Neural progenitor cell (in vitro differentiated cells): Measurements from ENCODE around the gene CTXN1. TPM values are rescaled to one million over a fixed set of nuclear protein-coding genes. Genes with fewer than 3 reads are reported as not detected.

Experiments used
- DNase-seq: peaks from one replicate; pipeline ENCODE4 v3.0.0-alpha.2; 2016; ENCODE audit warnings: low spot score
- H2AFZ ChIP-seq: fragments of 200-600 bp; sonication (generic); replicated peaks from 2 replicates; pipeline ENCODE4 v1.6.1; 2016; ENCODE audit warnings: antibody characterized with exemption
- H3F3A ChIP-seq: fragments of 200-600 bp; sonication (generic); 2 replicates; pipeline ENCODE4 v1.6.1; 2016; ENCODE audit warnings: antibody characterized with exemption, low read depth
- H3K27ac ChIP-seq: fragments of 200-600 bp; sonication (generic); 2 replicates; pipeline ENCODE4 v1.5.1; 2016; ENCODE audit warnings: mild to moderate bottlenecking
- H3K27me3 ChIP-seq: fragments of 200-600 bp; sonication (generic); 2 replicates; pipeline ENCODE4 v1.6.1; 2016; ENCODE audit warnings: mild to moderate bottlenecking, moderate library complexity
- H3K36me3 ChIP-seq: fragments of 200-600 bp; sonication (generic); 2 replicates; pipeline ENCODE4 v1.5.1; 2016
- H3K4me1 ChIP-seq: fragments of 200-600 bp; sonication (generic); 2 replicates; pipeline ENCODE4 v1.6.1; 2016; ENCODE audit warnings: mixed run types
- H3K4me2 ChIP-seq: fragments of 200-600 bp; sonication (generic); 2 replicates; pipeline ENCODE4 v1.6.1; 2016
- H3K4me3 ChIP-seq: fragments of 200-600 bp; sonication (generic); 2 replicates; pipeline ENCODE4 v1.5.1; 2016
- H3K79me2 ChIP-seq: fragments of 200-600 bp; sonication (generic); 2 replicates; pipeline ENCODE4 v1.6.1; 2016; ENCODE audit warnings: low read depth
- H3K9ac ChIP-seq: fragments of 200-600 bp; sonication (generic); 2 replicates; pipeline ENCODE4 v1.6.1; 2016
- H3K9me3 ChIP-seq: fragments of 200-600 bp; sonication (generic); 2 replicates; pipeline ENCODE4 v1.5.1; 2016; ENCODE audit warnings: low read depth
- H4K20me1 ChIP-seq: fragments of 200-600 bp; sonication (generic); 2 replicates; pipeline ENCODE4 v1.6.1; 2016; ENCODE audit warnings: low read depth
- H3K27ac Mint-ChIP-seq: 3 replicates; pipeline ENCODE4 v1.8.0; 2021; ENCODE audit warnings: mixed read lengths
- H3K27me3 Mint-ChIP-seq: 2 replicates; pipeline ENCODE4 v1.8.0; 2022; ENCODE audit warnings: low read depth, mild to moderate bottlenecking, inconsistent platforms, moderate library complexity, mixed read lengths; ENCODE audit not compliant: insufficient read depth
- H3K36me3 Mint-ChIP-seq: 3 replicates; pipeline ENCODE4 v1.8.0; 2021; ENCODE audit warnings: mixed read lengths
- H3K4me1 Mint-ChIP-seq: 3 replicates; pipeline ENCODE4 v1.8.0; 2021; ENCODE audit warnings: mixed read lengths
- H3K4me3 Mint-ChIP-seq: 3 replicates; pipeline ENCODE4 v1.8.0; 2021; ENCODE audit warnings: mild to moderate bottlenecking, moderate library complexity, mixed read lengths
- H3K9me3 Mint-ChIP-seq: 3 replicates; pipeline ENCODE4 v1.8.0; 2020; ENCODE audit warnings: mixed read lengths
- CTCF ChIP-seq: fragments of 200-600 bp; sonication (generic); IDR thresholded peaks from 2 replicates; pipeline ENCODE4 v1.5.1; 2017; ENCODE audit warnings: antibody characterized with exemption, mild to moderate bottlenecking
- EZH2 ChIP-seq: fragments of 200-600 bp; sonication (generic); IDR thresholded peaks from 2 replicates; pipeline ENCODE4 v1.6.1; 2017; ENCODE audit warnings: antibody characterized with exemption, mild to moderate bottlenecking, moderate library complexity
- EZH2phosphoT487 ChIP-seq: fragments of 200-600 bp; sonication (generic); IDR thresholded peaks from 2 replicates; pipeline ENCODE4 v1.6.1; 2017; ENCODE audit warnings: antibody characterized with exemption
- total RNA-seq: library from RNA; depleted of rRNA; stranded (reverse); fragments of >200 nt; gene quantifications from 2 replicates; pipeline ENCODE4 v1.2.3, GENCODE V29; 2015; ENCODE audit warnings: low replicate concordance

The CTXN1 gene
- total RNA-seq, 1 donor from 2014 or later, result 3.7 TPM

DNA sequence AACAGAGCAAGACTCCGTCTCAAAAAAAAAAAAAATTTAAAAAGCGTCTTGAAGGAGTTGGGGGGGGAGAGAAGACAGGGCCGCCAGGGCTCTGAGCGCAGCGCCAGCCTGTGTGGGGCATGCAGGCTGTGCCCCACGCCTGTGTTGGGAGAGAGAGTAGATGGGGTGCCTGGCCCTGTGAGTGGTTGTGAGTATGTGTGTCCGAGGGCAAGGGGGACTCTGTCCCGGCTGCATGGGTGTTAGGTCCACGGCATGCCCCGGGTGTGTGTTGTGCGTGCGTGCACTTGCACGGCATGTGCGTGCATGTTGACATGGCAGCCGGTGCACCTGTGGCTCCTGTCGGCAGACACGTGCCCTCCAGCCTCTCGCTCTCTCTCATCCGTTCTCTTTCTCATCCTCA lies 18.8 kb downstream of the CTXN1 start:
- peaks cover 37% of the 10 kb centered on the region for H3K79me2 ChIP-seq
- Mint-ChIP-seq H3K27ac (no peak overlapping the region), H3K4me1 (peaks cover 20% of the 10 kb centered on the region), H3K27me3 (peaks cover 3% of the 10 kb centered on the region), H3K36me3 (peaks cover 8% of the 10 kb centered on the region), H3K4me3 (peak overlapping the region; percentile 46), H3K9me3 (no peaks in the 10 kb centered on the region)
- no peaks in the 10 kb centered on the region for H3K9me3 ChIP-seq
- H3K4me2 ChIP-seq, result no peak overlapping the region
- H3K4me1 ChIP-seq, result peaks cover 11% of the 10 kb centered on the region
- no peaks in the 10 kb centered on the region for H3K36me3 ChIP-seq
- DNase-seq, result no peak
- no peak overlapping the region for H3K9ac ChIP-seq
- no peak overlapping the region for H2AFZ ChIP-seq
- no peak overlapping the region for H3K4me3 ChIP-seq
- H3K27me3 ChIP-seq, result peaks cover 5% of the 10 kb centered on the region
- TF ChIP-seq EZH2phosphoT487 (no peak), CTCF (no peak), EZH2 (no peak)
- H3K27ac ChIP-seq, result no peak overlapping the region
- H3F3A ChIP-seq, result peaks cover 9% of the 10 kb centered on the region
- H4K20me1 ChIP-seq, result peaks cover 60% of the 10 kb centered on the region

DNA sequence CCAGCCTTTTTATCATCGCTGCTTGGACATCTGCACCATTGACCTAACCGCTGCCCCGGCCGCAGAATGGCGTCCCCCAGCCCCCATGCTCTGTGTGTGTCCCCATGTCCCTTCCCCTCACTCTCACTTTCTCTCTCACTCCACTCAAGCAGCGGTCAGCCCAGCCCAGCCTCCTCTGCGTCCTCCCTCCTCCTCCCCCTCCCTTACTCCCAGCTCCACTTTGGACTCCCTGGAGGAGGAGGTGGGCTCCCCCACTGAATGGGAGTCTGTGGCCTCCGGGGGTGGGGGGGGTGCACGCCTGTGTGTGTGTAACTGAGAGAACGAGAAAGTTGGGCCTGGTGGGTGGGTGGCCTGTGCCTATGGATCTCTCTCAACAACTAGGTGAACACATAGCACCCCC lies 20.1 kb downstream of the CTXN1 start:
- Histone ChIP-seq H3K9ac (no peak overlapping the region), H3K4me2 (no peak overlapping the region), H3K4me1 (peaks cover 11% of the 10 kb centered on the region), H3F3A (peaks cover 9% of the 10 kb centered on the region), H3K4me3 (no peak overlapping the region), H4K20me1 (peaks cover 53% of the 10 kb centered on the region), H3K36me3 (no peaks in the 10 kb centered on the region), H3K27me3 (peaks cover 5% of the 10 kb centered on the region), H2AFZ (no peak overlapping the region), H3K9me3 (no peaks in the 10 kb centered on the region), H3K79me2 (peaks cover 37% of the 10 kb centered on the region), H3K27ac (no peak overlapping the region)
- Mint-ChIP-seq H3K4me3 (peak overlapping the region; percentile 77), H3K36me3 (peaks cover 2% of the 10 kb centered on the region), H3K27me3 (peaks cover 3% of the 10 kb centered on the region), H3K9me3 (no peaks in the 10 kb centered on the region), H3K4me1 (peaks cover 20% of the 10 kb centered on the region), H3K27ac (peak overlapping the region; percentile 36)
- TF ChIP-seq EZH2phosphoT487 (no peak), EZH2 (no peak), CTCF (no peak)
- no peak for DNase-seq

- Histone ChIP-seq H3K4me2 (peak overlapping the region; percentile 88), H3K4me1 (peaks cover 11% of the 10 kb centered on the region), H2AFZ (no peak overlapping the region), H3K79me2 (peaks cover 37% of the 10 kb centered on the region), H3K4me3 (no peak overlapping the region), H3K9me3 (no peaks in the 10 kb centered on the region), H3K27me3 (peaks cover 5% of the 10 kb centered on the region), H3F3A (peaks cover 9% of the 10 kb centered on the region), H3K27ac (no peak overlapping the region), H3K9ac (no peak overlapping the region), H3K36me3 (no peaks in the 10 kb centered on the region), H4K20me1 (peaks cover 53% of the 10 kb centered on the region)
- peak overlapping the region; percentile 36 for H3K27ac Mint-ChIP-seq
- H3K36me3 Mint-ChIP-seq, result peaks cover 2% of the 10 kb centered on the region
- TF ChIP-seq CTCF (no peak), EZH2 (no peak), EZH2phosphoT487 (no peak)
- DNase-seq, result no peak
- peaks cover 5% of the 10 kb centered on the region for H3K27me3 Mint-ChIP-seq
- no peaks in the 10 kb centered on the region for H3K9me3 Mint-ChIP-seq
- peak overlapping the region; percentile 87 for H3K4me3 Mint-ChIP-seq
- peaks cover 20% of the 10 kb centered on the region for H3K4me1 Mint-ChIP-seq
These were observed 20.7 kb downstream of the CTXN1 start for GRCh38 chr19:7905268-7905667.
